WERI-Rb-1 (cell line): ENCODE results near the gene ZNF607.
A peak's percentile ranks its signal among the peaks of the same experiment; 100 is the strongest.
"Not testable (repeated sequence)": the region's sequence is repeated elsewhere in the genome, so short reads cannot be mapped to it uniquely, and the experiment has no call there.

Experiments
- DNase-seq: peaks from one replicate; pipeline ENCODE4 v3.0.0-alpha.2; 2020
- H3K27ac ChIP-seq: fragments of 250-450 bp; sonication (Bioruptor Pico); 2 replicates; pipeline ENCODE4 v1.5.1; 2020; ENCODE audit warnings: mild to moderate bottlenecking, moderate library complexity
- H3K27me3 ChIP-seq: fragments of 250-450 bp; sonication (Bioruptor Pico); 2 replicates; pipeline ENCODE4 v1.5.1; 2021; ENCODE audit warnings: mild to moderate bottlenecking, low read depth, moderate library complexity; ENCODE audit not compliant: insufficient read depth, severe bottlenecking
- H3K36me3 ChIP-seq: fragments of 250-450 bp; sonication (Bioruptor Pico); 2 replicates; pipeline ENCODE4 v1.5.1; 2020; ENCODE audit warnings: mild to moderate bottlenecking, moderate library complexity
- H3K4me3 ChIP-seq: 2 replicates; pipeline ENCODE4 v1.5.1; 2011; ENCODE audit warnings: low read depth, mild to moderate bottlenecking, control low read depth, low read length
- H3K9me3 ChIP-seq: fragments of 250-450 bp; sonication (Bioruptor Pico); 2 replicates; pipeline ENCODE4 v1.5.1; 2021; ENCODE audit warnings: mild to moderate bottlenecking, moderate library complexity; ENCODE audit not compliant: severe bottlenecking
- TF ChIP-seq, protein P1 (sequence below): IDR thresholded peaks from 2 replicates; pipeline ENCODE4 v1.5.1; 2011; ENCODE audit warnings: low read depth, mild to moderate bottlenecking, control low read depth, inconsistent platforms, low read length

The ZNF607 gene

DNA sequence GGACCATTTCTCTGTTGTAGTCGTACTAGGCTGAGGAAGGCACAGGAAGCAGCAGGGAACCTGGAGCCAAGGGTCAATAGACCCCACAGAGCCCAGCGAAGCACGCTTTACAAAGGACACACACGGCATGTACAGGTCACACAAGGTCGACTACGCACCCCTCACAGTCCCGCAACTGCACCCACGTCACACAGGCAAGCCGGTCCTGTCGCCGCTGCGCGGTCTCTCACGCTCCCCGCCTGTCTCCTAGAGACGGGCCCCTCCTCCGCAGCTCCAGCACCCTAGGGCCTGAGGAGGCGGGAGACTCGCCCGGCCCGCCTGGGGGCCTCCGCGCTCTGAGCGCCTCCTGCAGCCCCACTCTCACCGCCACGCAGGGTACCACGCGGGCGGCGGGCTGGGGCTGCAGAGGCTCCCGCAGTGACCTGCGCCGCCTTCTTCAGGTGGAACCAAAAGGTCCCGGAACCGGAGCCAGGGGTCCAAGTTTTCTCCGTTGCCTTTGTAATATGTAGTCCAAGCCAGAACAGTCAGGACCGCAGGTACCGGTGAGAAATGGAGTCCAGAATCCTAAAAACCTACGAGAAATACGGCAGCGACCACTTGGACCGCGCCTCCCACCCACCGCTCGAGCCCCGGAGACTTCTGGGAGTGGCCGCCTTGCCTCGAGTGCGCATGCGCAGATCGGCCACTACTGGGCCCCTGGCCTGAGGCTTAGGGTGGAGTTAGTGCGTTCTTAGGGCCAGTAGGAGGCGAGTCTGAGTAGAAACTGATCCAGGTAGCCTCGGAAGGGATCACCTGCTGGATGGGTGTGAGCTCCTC is at the start of gene ZNF607:
Gene ZNF607, minus strand, starts transcription at position 651 of the 816 bp plus-strand sequence. CDS start 8,143 bp downstream, outside the sequence.
- TF ChIP-seq, protein P1, sequence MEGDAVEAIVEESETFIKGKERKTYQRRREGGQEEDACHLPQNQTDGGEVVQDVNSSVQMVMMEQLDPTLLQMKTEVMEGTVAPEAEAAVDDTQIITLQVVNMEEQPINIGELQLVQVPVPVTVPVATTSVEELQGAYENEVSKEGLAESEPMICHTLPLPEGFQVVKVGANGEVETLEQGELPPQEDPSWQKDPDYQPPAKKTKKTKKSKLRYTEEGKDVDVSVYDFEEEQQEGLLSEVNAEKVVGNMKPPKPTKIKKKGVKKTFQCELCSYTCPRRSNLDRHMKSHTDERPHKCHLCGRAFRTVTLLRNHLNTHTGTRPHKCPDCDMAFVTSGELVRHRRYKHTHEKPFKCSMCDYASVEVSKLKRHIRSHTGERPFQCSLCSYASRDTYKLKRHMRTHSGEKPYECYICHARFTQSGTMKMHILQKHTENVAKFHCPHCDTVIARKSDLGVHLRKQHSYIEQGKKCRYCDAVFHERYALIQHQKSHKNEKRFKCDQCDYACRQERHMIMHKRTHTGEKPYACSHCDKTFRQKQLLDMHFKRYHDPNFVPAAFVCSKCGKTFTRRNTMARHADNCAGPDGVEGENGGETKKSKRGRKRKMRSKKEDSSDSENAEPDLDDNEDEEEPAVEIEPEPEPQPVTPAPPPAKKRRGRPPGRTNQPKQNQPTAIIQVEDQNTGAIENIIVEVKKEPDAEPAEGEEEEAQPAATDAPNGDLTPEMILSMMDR = peak; percentile 80
- H3K4me3 ChIP-seq = peak within 1 kb of the TSS; percentile 95

DNA sequence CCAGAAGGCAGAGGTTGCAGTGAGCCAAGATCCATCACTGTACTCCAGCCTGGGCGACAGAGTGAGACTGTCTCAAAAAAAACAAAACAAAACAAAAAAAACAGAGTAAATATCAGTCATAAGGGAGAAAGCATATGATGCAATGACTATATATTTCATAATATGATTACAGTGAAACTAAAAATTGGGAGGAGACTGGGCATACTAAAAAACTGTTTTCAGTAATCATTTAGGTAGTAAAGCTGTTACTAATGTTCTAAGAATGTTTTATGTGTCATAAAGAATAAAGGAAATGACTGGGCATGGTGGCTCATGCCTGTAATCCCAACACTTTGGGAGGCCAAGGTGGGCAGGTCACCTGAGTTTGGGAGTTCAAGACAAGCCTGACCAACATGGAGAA is 43.9 kb upstream of the ZNF607 start:
- Histone ChIP-seq H3K9me3 (no peaks in the 10 kb centered on the region), H3K27me3 (no peaks in the 10 kb centered on the region), H3K4me3 (no peak overlapping the region), H3K27ac (no peak overlapping the region), H3K36me3 (peaks cover 5% of the 10 kb centered on the region; the same call in 1 of the 2 replicates)
- TF ChIP-seq, protein P1 = no peak
- no peak for DNase-seq

More for the DNA sequence above, at the start of gene ZNF607:
- peak within 1 kb of the TSS; percentile 83 for H3K27ac ChIP-seq
- no peaks in the 10 kb centered on the region for H3K27me3 ChIP-seq
- H3K9me3 ChIP-seq = no peaks in the 10 kb centered on the region
- DNase-seq = peak; percentile 95
- peaks cover 12% of the 10 kb centered on the region for H3K36me3 ChIP-seq

DNA sequence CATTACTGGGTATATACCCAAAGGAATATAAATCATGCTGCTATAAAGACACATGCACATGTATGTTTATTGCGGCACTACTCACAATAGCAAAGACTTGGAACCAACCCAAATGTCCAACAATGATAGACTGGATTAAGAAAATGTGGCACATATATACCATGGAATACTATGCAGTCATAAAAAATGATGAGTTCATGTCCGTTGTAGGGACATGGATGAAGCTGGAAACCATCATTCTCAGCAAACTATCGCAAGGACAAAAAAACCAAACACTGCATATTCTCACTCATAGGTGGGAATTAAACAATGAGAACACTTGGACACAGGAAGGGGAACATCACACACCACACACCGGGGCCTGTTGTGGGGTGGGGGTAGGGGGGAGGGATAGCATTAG is 38.1 kb upstream of the ZNF607 start:
- not testable (repeated sequence) for H3K36me3 ChIP-seq, H3K27ac ChIP-seq, DNase-seq, H3K9me3 ChIP-seq, H3K4me3 ChIP-seq, H3K27me3 ChIP-seq

DNA sequence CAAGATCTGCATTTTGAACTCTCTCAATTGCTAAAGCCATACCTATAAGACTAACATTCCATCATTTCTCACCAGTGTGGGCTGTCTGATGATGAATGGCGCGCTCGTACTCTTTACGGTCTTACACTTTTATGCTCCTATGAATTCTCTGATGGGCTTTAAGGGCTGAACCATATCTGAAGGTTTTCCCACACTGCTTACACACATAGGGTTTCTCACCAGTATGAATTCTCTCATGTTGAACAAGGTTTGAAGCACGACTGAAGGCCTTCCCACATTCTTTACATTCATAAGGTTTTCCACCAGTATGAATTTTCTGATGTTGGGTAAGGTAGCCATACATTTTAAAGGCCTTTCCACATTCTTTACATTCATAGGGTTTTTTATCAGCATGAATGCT is 18.8 kb upstream of the ZNF607 start:
- no peaks in the 10 kb centered on the region for H3K27me3 ChIP-seq
- H3K9me3 ChIP-seq = peaks cover 18% of the 10 kb centered on the region
- no peak overlapping the region for H3K4me3 ChIP-seq
- H3K36me3 ChIP-seq = peaks cover 11% of the 10 kb centered on the region
- DNase-seq = no peak
- H3K27ac ChIP-seq = no peak overlapping the region
- TF ChIP-seq, protein P1 = no peak

DNA sequence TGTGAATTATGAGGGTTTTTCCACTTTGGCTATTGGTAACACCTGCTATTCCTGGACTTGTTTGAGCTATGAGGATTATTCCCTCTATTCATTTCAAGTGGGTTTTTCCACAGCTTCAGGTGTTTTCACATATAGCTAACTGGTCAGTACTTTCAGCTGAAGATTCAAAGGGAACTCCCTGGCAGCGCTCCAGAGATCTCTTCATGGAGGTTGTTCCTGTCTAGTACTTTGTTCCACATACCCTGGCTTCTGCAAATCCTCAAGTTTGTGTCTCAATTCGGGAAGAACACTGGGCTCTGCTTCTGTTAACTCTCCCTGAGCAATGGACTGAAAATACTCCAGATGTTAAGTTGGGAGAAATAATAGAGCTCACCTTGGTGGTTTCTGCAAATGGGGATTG is 5.6 kb upstream of the ZNF607 start:
- Histone ChIP-seq H3K36me3 (no peaks in the 10 kb centered on the region), H3K27me3 (no peaks in the 10 kb centered on the region), H3K27ac (no peak overlapping the region), H3K9me3 (no peaks in the 10 kb centered on the region), H3K4me3 (no peak overlapping the region)
- DNase-seq = no peak
- TF ChIP-seq, protein P1 = no peak

DNA sequence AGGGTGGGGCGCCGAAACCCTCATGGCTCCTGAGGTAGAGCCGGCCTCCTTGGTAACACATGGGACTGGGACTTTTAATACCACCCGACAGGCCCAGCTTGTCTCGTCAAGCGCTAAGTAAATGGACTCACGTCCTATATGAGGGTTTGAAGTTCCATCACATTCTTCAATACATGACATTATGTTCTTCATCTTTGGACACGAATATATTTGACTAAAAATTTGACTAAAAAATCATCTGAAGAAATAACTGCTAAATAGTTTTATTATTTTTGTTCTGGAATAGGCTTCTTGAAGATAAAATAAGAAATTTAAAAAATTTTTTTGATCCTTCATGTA is 335 bp upstream of the ZNF607 start:
- H3K9me3 ChIP-seq = no peaks in the 10 kb centered on the region
- no peaks in the 10 kb centered on the region for H3K27me3 ChIP-seq
- DNase-seq = no peak
- peaks cover 8% of the 10 kb centered on the region for H3K36me3 ChIP-seq
- H3K27ac ChIP-seq = no peak overlapping the region
- TF ChIP-seq, protein P1 = no peak
- H3K4me3 ChIP-seq = peak overlapping the region; percentile 95
